Uterus (tissue), 2 donors: ENCODE measurements around the gene JMY.

Source experiments
- POLR2A ChIP-seq, 2 donors: fragments of 450-650 bp; IDR thresholded peaks; one replicate each; pipeline ENCODE4 v1.6.1; 2016; ENCODE audit warnings: antibody characterized with exemption in 2 of 2, mild to moderate bottlenecking in 1 of 2, moderate library complexity in 1 of 2
- TF ChIP-seq, protein P1 (sequence below), 4 experiments: fragments of 200-600 bp in 2 of 4; fragments of 450-650 bp in 2 of 4; sonication (generic) in 2 of 4; IDR thresholded peaks; one replicate each; pipeline ENCODE4 v1.5.1; 2016 to 2019; ENCODE audit warnings: antibody characterized with exemption in 4 of 4, mild to moderate bottlenecking in 2 of 4, moderate library complexity in 1 of 4

DNA sequence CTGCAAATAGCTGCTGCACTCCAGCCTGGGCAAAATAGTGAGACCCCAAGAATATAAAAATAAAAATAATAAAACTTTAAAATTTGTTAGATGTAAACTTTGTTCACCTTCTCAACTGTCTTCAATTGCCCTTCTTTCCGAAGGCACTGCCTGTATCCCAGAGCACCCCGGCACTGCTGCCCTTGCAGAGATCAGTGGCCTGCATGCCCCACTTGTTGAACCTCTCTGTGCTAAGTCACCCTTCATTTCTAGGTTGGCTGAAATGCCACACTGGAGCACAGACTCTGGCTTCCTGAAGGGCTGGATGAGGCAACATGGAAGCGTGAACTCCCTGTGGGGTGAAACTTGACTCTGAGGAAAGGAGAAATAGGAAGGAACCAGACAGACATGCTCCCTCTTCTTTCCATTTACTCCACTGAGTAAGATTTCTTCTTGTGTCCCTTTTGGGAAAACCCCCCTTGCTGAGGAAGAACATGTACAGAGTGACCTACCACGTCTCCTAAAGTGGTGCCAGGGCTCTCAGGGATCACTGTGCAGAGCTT, 8.4 kb upstream of the JMY start:
- TF ChIP-seq, protein P1, sequence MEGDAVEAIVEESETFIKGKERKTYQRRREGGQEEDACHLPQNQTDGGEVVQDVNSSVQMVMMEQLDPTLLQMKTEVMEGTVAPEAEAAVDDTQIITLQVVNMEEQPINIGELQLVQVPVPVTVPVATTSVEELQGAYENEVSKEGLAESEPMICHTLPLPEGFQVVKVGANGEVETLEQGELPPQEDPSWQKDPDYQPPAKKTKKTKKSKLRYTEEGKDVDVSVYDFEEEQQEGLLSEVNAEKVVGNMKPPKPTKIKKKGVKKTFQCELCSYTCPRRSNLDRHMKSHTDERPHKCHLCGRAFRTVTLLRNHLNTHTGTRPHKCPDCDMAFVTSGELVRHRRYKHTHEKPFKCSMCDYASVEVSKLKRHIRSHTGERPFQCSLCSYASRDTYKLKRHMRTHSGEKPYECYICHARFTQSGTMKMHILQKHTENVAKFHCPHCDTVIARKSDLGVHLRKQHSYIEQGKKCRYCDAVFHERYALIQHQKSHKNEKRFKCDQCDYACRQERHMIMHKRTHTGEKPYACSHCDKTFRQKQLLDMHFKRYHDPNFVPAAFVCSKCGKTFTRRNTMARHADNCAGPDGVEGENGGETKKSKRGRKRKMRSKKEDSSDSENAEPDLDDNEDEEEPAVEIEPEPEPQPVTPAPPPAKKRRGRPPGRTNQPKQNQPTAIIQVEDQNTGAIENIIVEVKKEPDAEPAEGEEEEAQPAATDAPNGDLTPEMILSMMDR (IDR thresholded peaks at IDR 0.05): no peak
- no peak for TF ChIP-seq POLR2A (IDR thresholded peaks at IDR 0.05)
